ENCODE results near the gene RPS16. TPM values are rescaled to one million over a fixed set of nuclear protein-coding genes. Genes with fewer than 3 reads are reported as not detected.

The RPS16 gene
- total and polyA plus RNA-seq, 2 of the 13 experiments (the other 11 are each of a cell fraction or from before 2014, with no cell fraction given), result 488 to 2,583 TPM

DNA sequence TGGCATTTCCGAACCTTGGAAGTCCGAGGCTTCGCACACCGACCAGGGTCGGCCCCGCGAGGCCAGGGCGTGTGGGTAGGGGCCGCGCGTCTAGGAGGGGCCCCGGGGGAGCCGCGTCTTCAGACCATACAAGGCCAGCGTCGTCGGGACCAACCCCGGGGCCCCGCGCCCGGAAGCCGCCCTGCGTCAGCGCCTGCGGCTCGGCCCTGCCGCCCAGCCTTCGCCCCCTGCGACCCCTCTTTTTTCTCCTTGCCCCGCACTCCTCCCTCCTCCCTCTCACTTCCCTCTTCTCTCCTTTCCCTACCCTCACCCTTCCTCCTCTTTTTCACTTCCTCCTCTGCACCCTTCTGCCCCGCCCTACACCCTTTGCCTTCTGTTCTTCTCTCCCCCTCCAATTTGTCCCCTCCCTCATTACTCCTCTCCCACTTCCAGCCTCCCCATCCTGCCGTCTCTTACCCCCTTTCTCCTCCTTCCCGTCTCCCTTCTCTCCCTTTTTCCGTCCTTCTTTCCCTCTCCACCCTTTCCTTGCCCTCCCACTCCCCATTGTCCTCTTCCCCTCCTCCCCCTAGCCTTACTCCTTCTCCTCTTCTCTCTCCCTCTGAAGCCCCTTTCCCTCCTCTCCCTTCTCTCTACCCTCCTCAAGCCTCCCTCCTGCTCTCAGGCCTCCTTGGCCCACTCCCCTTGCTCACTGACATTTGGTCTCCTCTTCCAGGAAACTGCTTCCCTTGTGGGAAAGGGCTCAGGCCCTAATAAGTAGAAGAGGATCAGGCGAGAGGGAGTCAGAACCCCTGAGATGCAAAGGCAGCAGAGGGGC, 25.5 kb downstream of the RPS16 start (continued):
- no peak for TF ChIP-seq ASH2L (IDR thresholded peaks at IDR 0.05; ENCODE audit: insufficient read length, low read depth, low read length)
- no peak for TF ChIP-seq ATF7-NPFF (CRISPR knock-in tag; IDR thresholded peaks at IDR 0.05; ENCODE audit: low read depth)
- TF ChIP-seq NR2F2 (IDR thresholded peaks at IDR 0.05; ENCODE audit: borderline replicate concordance, low read depth), result no peak
- TF ChIP-seq ZNF546 (CRISPR knock-in tag; conservative IDR thresholded peaks at IDR 0.05), result no peak
- TF ChIP-seq, protein P1, sequence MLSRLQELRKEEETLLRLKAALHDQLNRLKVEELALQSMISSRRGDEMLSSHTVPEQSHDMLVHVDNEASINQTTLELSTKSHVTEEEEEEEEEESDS (CRISPR knock-in tag; IDR thresholded peaks at IDR 0.05; ENCODE audit: borderline replicate concordance), result no peak
- TF ChIP-seq ARHGAP35 (CRISPR knock-in tag; IDR thresholded peaks at IDR 0.05; ENCODE audit: borderline replicate concordance), result peak; percentile 44; the same call in 1 of the 2 replicates
- TF ChIP-seq, protein P2, sequence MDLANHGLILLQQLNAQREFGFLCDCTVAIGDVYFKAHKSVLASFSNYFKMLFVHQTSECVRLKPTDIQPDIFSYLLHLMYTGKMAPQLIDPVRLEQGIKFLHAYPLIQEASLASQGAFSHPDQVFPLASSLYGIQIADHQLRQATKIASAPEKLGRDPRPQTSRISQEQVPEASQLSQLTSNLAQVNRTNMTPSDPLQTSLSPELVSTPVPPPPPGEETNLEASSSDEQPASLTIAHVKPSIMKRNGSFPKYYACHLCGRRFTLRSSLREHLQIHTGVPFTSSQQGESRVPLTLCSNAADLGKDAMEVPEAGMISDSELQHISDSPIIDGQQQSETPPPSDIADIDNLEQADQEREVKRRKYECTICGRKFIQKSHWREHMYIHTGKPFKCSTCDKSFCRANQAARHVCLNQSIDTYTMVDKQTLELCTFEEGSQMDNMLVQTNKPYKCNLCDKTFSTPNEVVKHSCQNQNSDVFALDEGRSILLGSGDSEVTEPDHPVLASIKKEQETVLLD (CRISPR knock-in tag; IDR thresholded peaks at IDR 0.05; ENCODE audit: low read depth), result no peak; the same call in 1 of the 2 replicates
- no peak for TF ChIP-seq FOXK2 (IDR thresholded peaks at IDR 0.05)
- TF ChIP-seq NCOR1 (IDR thresholded peaks at IDR 0.05; ENCODE audit: borderline replicate concordance, low read length), result no peak
- no peak for TF ChIP-seq SNAPC2 (CRISPR knock-in tag; IDR thresholded peaks at IDR 0.05)
- TF ChIP-seq SNRNP70 (IDR thresholded peaks at IDR 0.05; ENCODE audit: low read depth, low read length), result no peak
- TF ChIP-seq KDM5B (CRISPR knock-in tag; IDR thresholded peaks at IDR 0.05; ENCODE audit: borderline replicate concordance), result no peak
- TF ChIP-seq, protein P3, sequence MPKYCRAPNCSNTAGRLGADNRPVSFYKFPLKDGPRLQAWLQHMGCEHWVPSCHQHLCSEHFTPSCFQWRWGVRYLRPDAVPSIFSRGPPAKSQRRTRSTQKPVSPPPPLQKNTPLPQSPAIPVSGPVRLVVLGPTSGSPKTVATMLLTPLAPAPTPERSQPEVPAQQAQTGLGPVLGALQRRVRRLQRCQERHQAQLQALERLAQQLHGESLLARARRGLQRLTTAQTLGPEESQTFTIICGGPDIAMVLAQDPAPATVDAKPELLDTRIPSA (CRISPR knock-in tag; IDR thresholded peaks at IDR 0.05; ENCODE audit: borderline replicate concordance), result no peak
- TF ChIP-seq, protein P4, sequence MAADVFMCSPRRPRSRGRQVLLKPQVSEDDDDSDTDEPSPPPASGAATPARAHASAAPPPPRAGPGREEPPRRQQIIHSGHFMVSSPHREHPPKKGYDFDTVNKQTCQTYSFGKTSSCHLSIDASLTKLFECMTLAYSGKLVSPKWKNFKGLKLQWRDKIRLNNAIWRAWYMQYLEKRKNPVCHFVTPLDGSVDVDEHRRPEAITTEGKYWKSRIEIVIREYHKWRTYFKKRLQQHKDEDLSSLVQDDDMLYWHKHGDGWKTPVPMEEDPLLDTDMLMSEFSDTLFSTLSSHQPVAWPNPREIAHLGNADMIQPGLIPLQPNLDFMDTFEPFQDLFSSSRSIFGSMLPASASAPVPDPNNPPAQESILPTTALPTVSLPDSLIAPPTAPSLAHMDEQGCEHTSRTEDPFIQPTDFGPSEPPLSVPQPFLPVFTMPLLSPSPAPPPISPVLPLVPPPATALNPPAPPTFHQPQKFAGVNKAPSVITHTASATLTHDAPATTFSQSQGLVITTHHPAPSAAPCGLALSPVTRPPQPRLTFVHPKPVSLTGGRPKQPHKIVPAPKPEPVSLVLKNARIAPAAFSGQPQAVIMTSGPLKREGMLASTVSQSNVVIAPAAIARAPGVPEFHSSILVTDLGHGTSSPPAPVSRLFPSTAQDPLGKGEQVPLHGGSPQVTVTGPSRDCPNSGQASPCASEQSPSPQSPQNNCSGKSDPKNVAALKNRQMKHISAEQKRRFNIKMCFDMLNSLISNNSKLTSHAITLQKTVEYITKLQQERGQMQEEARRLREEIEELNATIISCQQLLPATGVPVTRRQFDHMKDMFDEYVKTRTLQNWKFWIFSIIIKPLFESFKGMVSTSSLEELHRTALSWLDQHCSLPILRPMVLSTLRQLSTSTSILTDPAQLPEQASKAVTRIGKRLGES (CRISPR knock-in tag; IDR thresholded peaks at IDR 0.05; ENCODE audit: borderline replicate concordance), result no peak
- TF ChIP-seq PHF21A (CRISPR knock-in tag; IDR thresholded peaks at IDR 0.05), result no peak
- TF ChIP-seq HMG20B (CRISPR knock-in tag; conservative IDR thresholded peaks at IDR 0.05), result no peak
- TF ChIP-seq HNRNPUL1 (IDR thresholded peaks at IDR 0.05; ENCODE audit: low read depth, low read length), result no peak
- TF ChIP-seq, protein P5, sequence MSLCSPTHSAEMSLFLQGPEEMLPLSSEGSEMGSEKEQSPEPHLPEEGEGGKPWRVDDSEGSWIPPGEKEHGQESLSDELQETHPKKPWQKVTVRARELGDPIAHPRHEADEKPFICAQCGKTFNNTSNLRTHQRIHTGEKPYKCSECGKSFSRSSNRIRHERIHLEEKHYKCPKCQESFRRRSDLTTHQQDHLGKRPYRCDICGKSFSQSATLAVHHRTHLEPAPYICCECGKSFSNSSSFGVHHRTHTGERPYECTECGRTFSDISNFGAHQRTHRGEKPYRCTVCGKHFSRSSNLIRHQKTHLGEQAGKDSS (CRISPR knock-in tag; IDR thresholded peaks at IDR 0.05; ENCODE audit: borderline replicate concordance, low read depth), result peak; percentile 62; the same call in 1 of the 2 replicates
- no peak for TF ChIP-seq ZNF7 (CRISPR knock-in tag; IDR thresholded peaks at IDR 0.05)
- no peak for TF ChIP-seq KDM3A (CRISPR knock-in tag; IDR thresholded peaks at IDR 0.05; ENCODE audit: low read depth)
- TF ChIP-seq LCORL (IDR thresholded peaks at IDR 0.05), result no peak
- no peak for TF ChIP-seq LCORL (CRISPR knock-in tag; IDR thresholded peaks at IDR 0.05)
- no peak for TF ChIP-seq ZNF33B (CRISPR knock-in tag; IDR thresholded peaks at IDR 0.05)
- peak; percentile 48; the same call in 1 of the 2 replicates for TF ChIP-seq ERF (CRISPR knock-in tag; IDR thresholded peaks at IDR 0.05)

Measured in HepG2 (cell line).